SK-N-SH treated with all-trans-retinoic acid at 6 μM for 48 hours (cell line): ENCODE data around the gene MYO9A.

Experiments
- ARNTL ChIP-seq: fragments of 450-650 bp; formaldehyde crosslinking; IDR thresholded peaks from 2 replicates; pipeline ENCODE4 v1.5.0; 2020; ENCODE audit warnings: low read depth, mild to moderate bottlenecking, moderate library complexity, borderline replicate concordance
- BACH2 ChIP-seq: fragments of 250-450 bp; sonication (Bioruptor Pico); IDR thresholded peaks from 2 replicates; pipeline ENCODE4 v1.9.0; 2021; ENCODE audit warnings: mild to moderate bottlenecking, borderline replicate concordance
- CSDC2 ChIP-seq: fragments of 250-450 bp; sonication (Bioruptor Pico); IDR thresholded peaks from 2 replicates; pipeline ENCODE4 v1.5.0; 2020; ENCODE audit warnings: mild to moderate bottlenecking, moderate library complexity
- ESRRG ChIP-seq: fragments of 250-450 bp; sonication (Bioruptor Pico); IDR thresholded peaks from 2 replicates; pipeline ENCODE4 v1.6.1; 2021; ENCODE audit warnings: mild to moderate bottlenecking
- GLIS3 ChIP-seq: fragments of 250-450 bp; sonication (Bioruptor Pico); IDR thresholded peaks from 2 replicates; pipeline ENCODE4 v1.5.0; 2020; ENCODE audit warnings: mild to moderate bottlenecking, moderate library complexity
- ISL1 ChIP-seq: fragments of 250-450 bp; sonication (Bioruptor Pico); IDR thresholded peaks from 2 replicates; pipeline ENCODE4 v2.1.2; 2022; ENCODE audit warnings: mild to moderate bottlenecking, moderate library complexity
- RARB ChIP-seq: fragments of 250-450 bp; sonication (Bioruptor Pico); IDR thresholded peaks from 2 replicates; pipeline ENCODE4 v1.8.0; 2021; ENCODE audit warnings: mild to moderate bottlenecking, moderate library complexity
- ZC3H10 ChIP-seq: fragments of 250-450 bp; sonication (Bioruptor Pico); IDR thresholded peaks from 2 replicates; pipeline ENCODE4 v1.5.1; 2021; ENCODE audit warnings: mild to moderate bottlenecking, moderate library complexity

DNA sequence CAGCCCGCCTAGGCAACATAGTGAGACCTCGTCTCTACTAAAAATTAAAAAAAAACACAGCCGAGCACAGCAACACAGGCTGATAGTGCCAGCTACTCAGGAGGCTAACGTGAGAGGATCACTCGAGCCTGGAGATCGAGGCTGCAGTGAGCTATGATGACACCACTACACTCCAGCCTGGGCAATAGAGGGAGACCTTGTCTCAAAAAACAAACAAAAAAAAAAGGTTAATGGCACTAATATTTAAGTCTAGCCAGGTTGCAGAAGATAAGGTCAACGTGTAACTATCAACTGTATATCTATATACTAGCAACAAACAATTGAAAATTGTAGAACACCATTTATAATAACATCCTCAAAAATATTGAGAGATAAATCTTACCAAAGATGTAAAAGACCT is 75.1 kb downstream of the MYO9A start:
- TF ChIP-seq GLIS3 (CRISPR knock-in tag) (no peak), BACH2 (CRISPR knock-in tag) (no peak), ESRRG (CRISPR knock-in tag) (no peak), CSDC2 (no peak), ZC3H10 (CRISPR knock-in tag) (no peak), ARNTL (CRISPR knock-in tag) (no peak), RARB (no peak), ISL1 (CRISPR knock-in tag) (no peak)
